Karpas-422 (cell line): ENCODE measurements around the gene FOXD4L1. TPM values are rescaled to one million over a fixed set of nuclear protein-coding genes. Genes with fewer than 3 reads are reported as not detected.
"Not testable (repeated sequence)": the region's sequence is repeated elsewhere in the genome, so short reads cannot be mapped to it uniquely, and the experiment has no call there.

Experiments used
- DNase-seq: peaks from one replicate; pipeline ENCODE4 v3.0.0-alpha.2; 2015
- H2AFZ ChIP-seq: fragments of 200-600 bp; sonication (generic); 2 replicates; pipeline ENCODE4 v1.6.1; 2014; ENCODE audit warnings: antibody characterized with exemption, low read length, mixed read lengths
- H3K27ac ChIP-seq: fragments of 200-600 bp; sonication (generic); 2 replicates; pipeline ENCODE4 v1.5.1; 2014; ENCODE audit warnings: mild to moderate bottlenecking, low read length, moderate library complexity
- H3K27me3 ChIP-seq: fragments of 200-600 bp; sonication (generic); 2 replicates; pipeline ENCODE4 v1.6.1; 2014; ENCODE audit warnings: low read length, mixed read lengths
- H3K36me3 ChIP-seq: fragments of 200-600 bp; sonication (generic); 2 replicates; pipeline ENCODE4 v1.6.1; 2014; ENCODE audit warnings: low read length, mixed read lengths; ENCODE audit not compliant: insufficient read depth
- H3K4me1 ChIP-seq: fragments of 200-600 bp; sonication (generic); 2 replicates; pipeline ENCODE4 v1.6.1; 2014; ENCODE audit warnings: mild to moderate bottlenecking, low read length, mixed read lengths
- H3K4me2 ChIP-seq: fragments of 200-600 bp; sonication (generic); 2 replicates; pipeline ENCODE4 v1.6.1; 2014; ENCODE audit warnings: low read length, low read depth, mild to moderate bottlenecking; ENCODE audit not compliant: poor library complexity, severe bottlenecking
- H3K4me3 ChIP-seq: fragments of 200-600 bp; sonication (generic); 2 replicates; pipeline ENCODE4 v1.5.1; 2014; ENCODE audit warnings: mild to moderate bottlenecking, antibody characterized with exemption, low read length, mixed read lengths
- H3K79me2 ChIP-seq: fragments of 200-600 bp; sonication (generic); 2 replicates; pipeline ENCODE4 v1.6.1; 2014; ENCODE audit warnings: mild to moderate bottlenecking, low read length, mixed read lengths
- H3K9ac ChIP-seq: fragments of 200-600 bp; sonication (generic); 2 replicates; pipeline ENCODE4 v1.6.0; 2014; ENCODE audit warnings: low read length
- H3K9me2 ChIP-seq: fragments of 200-600 bp; sonication (generic), shearing (Covaris generic); replicated peaks from 2 replicates; pipeline ENCODE4 v1.6.0; 2014; ENCODE audit warnings: mild to moderate bottlenecking, low read length, moderate library complexity; ENCODE audit not compliant: insufficient read depth
- H3K9me3 ChIP-seq: fragments of 300-700, 200-600 bp; sonication (generic); 2 replicates; pipeline ENCODE4 v1.6.1; 2014; ENCODE audit warnings: low read length, mixed read lengths
- H4K20me1 ChIP-seq: fragments of 200-600 bp; sonication (generic); 2 replicates; pipeline ENCODE4 v1.6.1; 2014; ENCODE audit warnings: mild to moderate bottlenecking, antibody characterized with exemption, low read length, low read depth; ENCODE audit not compliant: insufficient read depth
- total RNA-seq: library from RNA; depleted of rRNA; stranded (reverse); fragments of >200 nt; shearing (Covaris generic); gene quantifications from 2 replicates; pipeline ENCODE4 v1.2.3, GENCODE V29; 2014; ENCODE audit warnings: low replicate concordance; rRNA removed

Gene FOXD4L1
- total RNA-seq = 0.60 and 0.72 TPM in 2 replicates

GRCh38 chr2:113498365-113498764, at the start of gene FOXD4L1:
Gene FOXD4L1, plus strand, starts transcription at chr2:113498665. Its CDS starts 592 bp downstream, at chr2:113499257.
- not testable (repeated sequence) for H3K9me2 ChIP-seq, H2AFZ ChIP-seq, H3K36me3 ChIP-seq, H3K4me2 ChIP-seq, H3K9me3 ChIP-seq, H3K27me3 ChIP-seq, H3K27ac ChIP-seq, H3K4me1 ChIP-seq, DNase-seq, H4K20me1 ChIP-seq, H3K4me3 ChIP-seq, H3K79me2 ChIP-seq, H3K9ac ChIP-seq

GRCh38 chr2:113465770-113466169, 32.7 kb upstream of the FOXD4L1 start:
- not testable (repeated sequence) for DNase-seq, H3K4me1 ChIP-seq, H3K27ac ChIP-seq, H3K4me3 ChIP-seq, H4K20me1 ChIP-seq, H3K9me2 ChIP-seq, H3K36me3 ChIP-seq, H3K4me2 ChIP-seq, H3K27me3 ChIP-seq, H3K79me2 ChIP-seq, H3K9me3 ChIP-seq, H2AFZ ChIP-seq, H3K9ac ChIP-seq

GRCh38 chr2:113476688-113477368, 21.6 kb upstream of the FOXD4L1 start:
- H3K27me3 ChIP-seq, H4K20me1 ChIP-seq, H3K27ac ChIP-seq, DNase-seq, H3K9me2 ChIP-seq, H3K9me3 ChIP-seq, H2AFZ ChIP-seq, H3K79me2 ChIP-seq, H3K36me3 ChIP-seq, H3K9ac ChIP-seq, H3K4me2 ChIP-seq, H3K4me1 ChIP-seq, H3K4me3 ChIP-seq: not testable (repeated sequence)

GRCh38 chr2:113496527-113496926, 1.9 kb upstream of the FOXD4L1 start:
- not testable (repeated sequence) for H3K36me3 ChIP-seq, H4K20me1 ChIP-seq, H3K4me1 ChIP-seq, H3K4me2 ChIP-seq, H3K27ac ChIP-seq, DNase-seq, H2AFZ ChIP-seq, H3K4me3 ChIP-seq, H3K9ac ChIP-seq, H3K9me2 ChIP-seq, H3K9me3 ChIP-seq, H3K79me2 ChIP-seq, H3K27me3 ChIP-seq

- not testable (repeated sequence) for DNase-seq, H3K36me3 ChIP-seq, H3K9me2 ChIP-seq, H3K27me3 ChIP-seq, H3K9ac ChIP-seq, H2AFZ ChIP-seq, H3K4me3 ChIP-seq, H3K4me1 ChIP-seq, H4K20me1 ChIP-seq, H3K27ac ChIP-seq, H3K79me2 ChIP-seq, H3K9me3 ChIP-seq, H3K4me2 ChIP-seq
These were observed 787 bp downstream of the FOXD4L1 start for GRCh38 chr2:113499019-113499885.

GRCh38 chr2:113499886-113500722, 1.6 kb downstream of the FOXD4L1 start:
- H3K9me3 ChIP-seq, H3K27ac ChIP-seq, H3K36me3 ChIP-seq, H3K4me3 ChIP-seq, H3K9me2 ChIP-seq, H3K79me2 ChIP-seq, H3K4me1 ChIP-seq, H3K4me2 ChIP-seq, H4K20me1 ChIP-seq, H2AFZ ChIP-seq, DNase-seq, H3K27me3 ChIP-seq, H3K9ac ChIP-seq: not testable (repeated sequence)

- H3K4me2 ChIP-seq, H4K20me1 ChIP-seq, H3K4me1 ChIP-seq, H3K4me3 ChIP-seq, H3K27ac ChIP-seq, H3K79me2 ChIP-seq, H3K9me3 ChIP-seq, H3K9ac ChIP-seq, H3K27me3 ChIP-seq, H3K36me3 ChIP-seq, DNase-seq, H2AFZ ChIP-seq, H3K9me2 ChIP-seq: not testable (repeated sequence)
These were observed 2.2 kb downstream of the FOXD4L1 start for GRCh38 chr2:113500723-113501038.
